Activated B cell treated with CpG ODN at 0.5 μM for 24 hours (primary cell): Measurements from ENCODE around the gene SEC14L5. TPM values are rescaled to one million over a fixed set of nuclear protein-coding genes. Genes with fewer than 3 reads are reported as not detected.

ENCODE experiments used
- ATAC-seq: fragments of 200-7000 bp; cut with Tn5 transposase; one replicate; pipeline ENCODE4 v1.10.0; 2021; ENCODE audit warnings: low read depth, mild to moderate bottlenecking, moderate library complexity
- CTCF ChIA-PET: fragments of 350-600 bp; sonication (Branson Sonifier 250); formaldehyde crosslinking; loops from one replicate; lab custom pipeline; 2021; ENCODE audit warnings: antibody characterized with exemption; lab: Charles Lee
- POLR2A ChIA-PET: fragments of 350-600 bp; sonication (Branson Sonifier 250); formaldehyde crosslinking; loops from one replicate; lab custom pipeline; 2021; ENCODE audit warnings: antibody characterized with exemption; lab: Charles Lee
- DNase-seq: peaks from one replicate; pipeline ENCODE4 v3.0.0; 2022
- H3K27ac Mint-ChIP-seq: one replicate; pipeline ENCODE4 v1.8.0; 2020; ENCODE audit warnings: mixed read lengths
- H3K27me3 Mint-ChIP-seq: one replicate; pipeline ENCODE4 v1.8.0; 2021; ENCODE audit warnings: mixed read lengths
- H3K36me3 Mint-ChIP-seq: one replicate; pipeline ENCODE4 v1.8.0; 2021; ENCODE audit warnings: low read depth, mixed read lengths
- H3K4me1 Mint-ChIP-seq: one replicate; pipeline ENCODE4 v1.8.0; 2021; ENCODE audit warnings: mixed read lengths
- H3K4me3 Mint-ChIP-seq: one replicate; pipeline ENCODE4 v1.8.0; 2020; ENCODE audit warnings: mild to moderate bottlenecking, mixed read lengths
- H3K9me3 Mint-ChIP-seq: one replicate; pipeline ENCODE4 v1.8.0; 2020; ENCODE audit warnings: mixed read lengths
- CTCF ChIP-seq: fragments of 200-600 bp; IDR thresholded peaks from one replicate; pipeline ENCODE4 v1.8.0; 2022; ENCODE audit warnings: antibody characterized with exemption, mild to moderate bottlenecking
- intact Hi-C: fragments of 100-400 bp; cut with micrococcal nuclease; formaldehyde crosslinking; loops from one replicate; pipeline ENCODE4 v1.15.1; 2024
- total RNA-seq: library from RNA; stranded (reverse); gene quantifications from 2 replicates; pipeline ENCODE4 v1.2.3, GENCODE V29; 2022

SEC14L5 gene
- total RNA-seq, 1 donor from 2014 or later, result not detected

GRCh38 chr16:4976079-4976478 is 17.9 kb downstream of the SEC14L5 start:
- Mint-ChIP-seq H3K4me1 (peaks cover 9% of the 10 kb centered on the region), H3K27me3 (peaks cover 17% of the 10 kb centered on the region), H3K9me3 (no peaks in the 10 kb centered on the region), H3K36me3 (no peaks in the 10 kb centered on the region), H3K4me3 (no peak overlapping the region), H3K27ac (peak overlapping the region; percentile 3)
- intact Hi-C loops, result loop anchor here (2.0 to 5.0 kb wide), 2 partner anchors 17 to 56 kb away; partner anchors contain the start of genes NAGPA and SEC14L5
- ChIA-PET POLR2A (interaction anchor here (0.5 kb wide), 1 partner anchor 25 kb away, joined by 5 read pairs; no protein-coding TSS in a partner anchor), CTCF (interaction anchor here (0.8 to 1.4 kb wide), 2 partner anchors 20 to 326 kb away, joined by 3 read pairs; no protein-coding TSS in a partner anchor)
- ATAC-seq (peak; percentile 98), DNase-seq (no peak)
- no peak for TF ChIP-seq CTCF

- Mint-ChIP-seq H3K36me3 (no peaks in the 10 kb centered on the region), H3K9me3 (no peaks in the 10 kb centered on the region), H3K4me1 (peaks cover 9% of the 10 kb centered on the region), H3K27ac (no peak overlapping the region), H3K27me3 (peaks cover 15% of the 10 kb centered on the region), H3K4me3 (no peak overlapping the region)
- ChIA-PET POLR2A (no interaction called here), CTCF (interaction anchor here (1.4 kb wide), 1 partner anchor 20 kb away, joined by 3 read pairs; no protein-coding TSS in a partner anchor)
- no peak for TF ChIP-seq CTCF
- intact Hi-C loops, result loop anchor here (2.0 to 5.0 kb wide), 2 partner anchors 18 to 56 kb away; partner anchors contain the start of genes NAGPA and SEC14L5
- DNase-seq, result no peak
- no peak for ATAC-seq
These were observed 18.5 kb downstream of the SEC14L5 start for GRCh38 chr16:4976611-4977145.

- ATAC-seq, result no peak
- intact Hi-C loops, result loop anchor here (5.0 kb wide), 1 partner anchor 53 kb away; the partner anchor contains the start of gene NAGPA
- Mint-ChIP-seq H3K4me3 (no peak overlapping the region), H3K36me3 (no peaks in the 10 kb centered on the region), H3K27me3 (peaks cover 17% of the 10 kb centered on the region), H3K27ac (no peak overlapping the region), H3K9me3 (peaks cover 3% of the 10 kb centered on the region), H3K4me1 (peaks cover 9% of the 10 kb centered on the region)
- ChIA-PET CTCF (no interaction called here), POLR2A (no interaction called here)
- no peak for TF ChIP-seq CTCF
- no peak for DNase-seq
These were observed 21.0 kb downstream of the SEC14L5 start for GRCh38 chr16:4979164-4979563.

DNA sequence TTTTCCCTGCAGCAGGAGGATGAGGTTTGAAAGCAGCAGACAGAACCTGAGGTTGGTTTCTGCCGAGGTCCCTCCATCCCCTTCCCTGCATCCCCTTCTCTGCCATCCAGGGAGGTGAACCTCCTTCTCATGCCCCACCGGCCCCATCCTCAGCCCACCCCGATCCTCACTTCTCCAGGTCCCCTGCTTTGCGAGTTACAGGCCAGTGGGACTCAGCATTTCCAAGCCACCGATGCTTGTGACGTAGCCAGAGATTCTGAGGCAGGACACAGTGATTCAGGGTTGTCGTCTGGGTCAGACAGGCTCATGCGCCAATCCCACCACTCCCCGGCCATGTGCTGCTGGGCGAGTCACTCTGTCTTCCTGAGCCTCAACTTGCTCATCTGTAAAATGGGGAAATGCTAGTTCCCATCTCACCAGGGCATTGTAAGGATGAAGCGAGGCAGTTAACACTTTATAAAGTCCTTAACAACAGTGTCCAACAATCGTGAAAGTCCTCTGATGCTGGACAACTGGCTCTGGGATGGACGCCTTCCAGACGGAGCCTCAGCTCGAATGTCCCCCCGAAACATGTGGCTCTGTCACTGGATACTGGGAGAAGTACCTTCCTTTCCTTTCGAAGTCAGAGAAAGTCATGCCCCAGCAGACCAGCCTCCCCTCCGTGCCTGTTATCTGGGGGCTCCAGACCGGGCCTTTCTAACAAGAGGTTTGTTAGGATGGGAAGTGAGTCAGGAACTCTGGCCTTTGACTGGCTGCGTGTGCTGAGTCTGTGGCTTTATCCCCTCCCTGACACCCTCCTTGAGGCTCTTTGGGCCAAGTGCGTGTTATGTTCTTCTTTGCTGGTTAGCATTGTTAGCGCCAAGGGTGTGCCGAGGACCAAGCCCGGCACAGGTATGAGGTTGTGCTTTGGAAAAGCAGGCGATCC is 21.9 kb downstream of the SEC14L5 start:
- POLR2A ChIA-PET, result no interaction called here

More for the DNA sequence above, 21.9 kb downstream of the SEC14L5 start:
- Mint-ChIP-seq H3K4me3 (no peak overlapping the region), H3K27ac (no peak overlapping the region), H3K27me3 (peaks cover 21% of the 10 kb centered on the region), H3K4me1 (peaks cover 9% of the 10 kb centered on the region), H3K36me3 (no peaks in the 10 kb centered on the region), H3K9me3 (peaks cover 3% of the 10 kb centered on the region)
- CTCF ChIA-PET, result no interaction called here
- ATAC-seq (no peak), DNase-seq (no peak)
- no peak for TF ChIP-seq CTCF
- intact Hi-C loops, result loop anchor here (5.0 kb wide), 1 partner anchor 52 kb away; the partner anchor contains the start of gene NAGPA
